ENCODE results near the gene FECH.

- TF ChIP-seq CTCF (IDR thresholded peaks at IDR 0.05; ENCODE audit: low read depth, low read length), result no peak
- no peak for TF ChIP-seq POLR2A (IDR thresholded peaks at IDR 0.05; ENCODE audit: extremely low read depth, insufficient read length)
- TF ChIP-seq MYC (IDR thresholded peaks at IDR 0.05; ENCODE audit: low read depth, low read length), result no peak
Observed at GRCh38 chr18:57518533-57518932, 68.0 kb downstream of the FECH start.
